Measurements from ENCODE around the gene ARHGEF7. TPM values are rescaled to one million over a fixed set of nuclear protein-coding genes. Genes with fewer than 3 reads are reported as not detected.

ARHGEF7 gene
- total and polyA plus RNA-seq, 8 donors: 11.6 to 126 (median 49.7) TPM

DNA sequence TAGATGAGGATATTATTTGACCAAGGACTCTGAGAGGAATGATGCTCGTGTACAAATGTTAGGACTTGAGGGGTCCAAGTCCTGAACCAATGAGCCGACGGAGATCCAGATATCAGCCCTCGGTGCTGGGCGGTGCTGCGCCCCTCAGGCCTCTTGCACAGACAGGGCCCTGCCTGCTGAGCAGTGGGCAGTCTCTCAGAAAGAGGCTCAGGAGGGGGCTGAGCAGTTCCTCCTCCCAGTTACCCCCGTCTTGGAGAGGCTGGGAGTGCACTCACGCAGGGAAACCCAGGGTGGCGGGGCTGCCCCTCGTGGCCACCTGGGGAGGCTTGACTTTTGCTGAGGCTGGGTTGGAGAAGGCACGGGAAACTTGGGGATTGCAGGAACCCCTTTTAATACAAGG is 223.7 kb downstream of the ARHGEF7 start:
- Histone ChIP-seq H3K27me3 (no peaks in the 10 kb centered on the region), H3K27ac (no peak overlapping the region), H3K9me3 (peaks cover 0 to 5% (median 0%) of the 10 kb centered on the region in 4 donors), H3K4me3 (no peak overlapping the region), H3K4me1 (no peaks in the 10 kb centered on the region), H3K36me3 (no peaks in the 10 kb centered on the region)
- no peak for DNase-seq
- intact Hi-C loops (cut with DNase I; ENCODE audit: low total_unique reads): no loop called here
- TF ChIP-seq POLR2AphosphoS5 (IDR thresholded peaks at IDR 0.05): no peak
- TF ChIP-seq EP300 (IDR thresholded peaks at IDR 0.05): no peak
- TF ChIP-seq, protein P1, sequence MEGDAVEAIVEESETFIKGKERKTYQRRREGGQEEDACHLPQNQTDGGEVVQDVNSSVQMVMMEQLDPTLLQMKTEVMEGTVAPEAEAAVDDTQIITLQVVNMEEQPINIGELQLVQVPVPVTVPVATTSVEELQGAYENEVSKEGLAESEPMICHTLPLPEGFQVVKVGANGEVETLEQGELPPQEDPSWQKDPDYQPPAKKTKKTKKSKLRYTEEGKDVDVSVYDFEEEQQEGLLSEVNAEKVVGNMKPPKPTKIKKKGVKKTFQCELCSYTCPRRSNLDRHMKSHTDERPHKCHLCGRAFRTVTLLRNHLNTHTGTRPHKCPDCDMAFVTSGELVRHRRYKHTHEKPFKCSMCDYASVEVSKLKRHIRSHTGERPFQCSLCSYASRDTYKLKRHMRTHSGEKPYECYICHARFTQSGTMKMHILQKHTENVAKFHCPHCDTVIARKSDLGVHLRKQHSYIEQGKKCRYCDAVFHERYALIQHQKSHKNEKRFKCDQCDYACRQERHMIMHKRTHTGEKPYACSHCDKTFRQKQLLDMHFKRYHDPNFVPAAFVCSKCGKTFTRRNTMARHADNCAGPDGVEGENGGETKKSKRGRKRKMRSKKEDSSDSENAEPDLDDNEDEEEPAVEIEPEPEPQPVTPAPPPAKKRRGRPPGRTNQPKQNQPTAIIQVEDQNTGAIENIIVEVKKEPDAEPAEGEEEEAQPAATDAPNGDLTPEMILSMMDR (IDR thresholded peaks at IDR 0.05): no peak
- TF ChIP-seq POLR2A (IDR thresholded peaks at IDR 0.05): no peak
- 78 to 90% (median 84%) methylated on average over 9 to 11 of the region's 11 CpGs for WGBS, 5 donors

DNA sequence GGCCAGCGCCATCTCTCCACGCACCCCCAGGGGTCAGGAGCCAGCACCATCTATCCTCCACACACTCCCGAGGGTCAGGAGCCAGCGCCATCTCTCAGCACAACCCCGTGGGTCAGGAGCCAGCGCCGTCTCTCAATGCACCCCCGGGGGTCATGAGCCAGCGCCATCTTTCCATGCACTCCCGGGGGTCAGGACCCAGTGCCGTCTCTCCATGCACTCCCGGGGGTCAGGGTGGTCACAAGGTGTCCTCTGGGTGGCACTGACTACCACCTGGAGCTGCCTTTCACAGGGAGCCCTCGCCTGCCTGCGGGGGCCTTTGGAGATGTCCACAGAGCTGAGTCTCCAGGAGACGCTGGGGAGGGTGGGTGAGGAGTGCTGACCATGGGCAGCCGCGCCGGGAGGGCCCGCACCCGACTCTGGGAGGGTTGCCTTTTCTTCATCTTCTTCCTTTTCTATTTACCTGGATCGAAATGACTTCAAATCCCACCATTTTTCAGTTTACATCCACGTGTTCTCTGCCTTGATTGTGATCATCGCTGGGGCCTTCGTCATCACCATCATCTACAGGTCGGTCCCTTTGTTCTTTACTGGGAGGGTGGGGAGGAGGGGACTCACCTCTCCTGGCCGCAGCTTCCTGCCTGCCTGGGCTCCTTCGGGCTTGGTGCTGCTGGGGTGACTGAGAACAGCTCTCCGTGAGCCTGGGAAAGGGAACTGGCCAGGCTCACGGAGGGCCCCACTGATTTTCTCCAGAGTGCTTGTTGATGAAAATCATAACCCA is 224.4 kb downstream of the ARHGEF7 start:
- H3K4me3 ChIP-seq: no peak overlapping the region
- H3K9me3 ChIP-seq: peaks cover 0 to 5% (median 0%) of the 10 kb centered on the region in 4 donors
- no peak for TF ChIP-seq EP300 (IDR thresholded peaks at IDR 0.05)
- TF ChIP-seq POLR2AphosphoS5 (IDR thresholded peaks at IDR 0.05): no peak
- TF ChIP-seq, protein P1 (IDR thresholded peaks at IDR 0.05): no peak
- TF ChIP-seq POLR2A (IDR thresholded peaks at IDR 0.05): no peak
- no peaks in the 10 kb centered on the region for H3K27me3 ChIP-seq
- no peaks in the 10 kb centered on the region for H3K4me1 ChIP-seq
- intact Hi-C loops (cut with DNase I; ENCODE audit: low total_unique reads): no loop called here
- DNase-seq: no peak
- no peaks in the 10 kb centered on the region for H3K36me3 ChIP-seq
- 94 to 96% (median 95%) methylated on average over 26 to 29 of the region's 29 CpGs for WGBS, 5 donors
- H3K27ac ChIP-seq: no peak overlapping the region

DNA sequence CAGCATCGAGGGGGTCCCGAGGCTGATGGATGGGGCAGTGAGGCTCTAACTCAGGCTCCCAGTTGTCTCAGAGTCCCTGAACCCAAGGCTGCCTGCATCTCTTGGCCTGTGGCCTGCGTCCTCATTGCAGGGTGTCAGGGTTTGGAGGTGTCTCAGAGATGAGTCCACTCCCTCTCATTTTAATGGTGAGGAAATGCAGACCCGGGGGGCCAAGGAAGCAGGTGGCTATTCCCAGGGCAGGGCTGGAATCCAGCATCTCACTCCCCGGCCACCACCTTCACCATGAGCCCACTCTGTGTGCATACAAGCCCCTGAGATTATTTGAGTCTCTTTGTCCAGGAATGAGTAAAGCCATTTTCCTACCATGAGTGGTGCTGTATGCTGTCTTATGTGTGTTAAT is 226.8 kb downstream of the ARHGEF7 start:
- Histone ChIP-seq H3K36me3 (no peaks in the 10 kb centered on the region), H3K27me3 (no peaks in the 10 kb centered on the region), H3K4me3 (no peak overlapping the region), H3K9me3 (peaks cover 0 to 5% (median 0%) of the 10 kb centered on the region in 4 donors), H3K27ac (no peak overlapping the region), H3K4me1 (no peaks in the 10 kb centered on the region)
- TF ChIP-seq, protein P1 (IDR thresholded peaks at IDR 0.05): no peak
- no peak for TF ChIP-seq POLR2A (IDR thresholded peaks at IDR 0.05)
- no peak for TF ChIP-seq POLR2AphosphoS5 (IDR thresholded peaks at IDR 0.05)
- TF ChIP-seq EP300 (IDR thresholded peaks at IDR 0.05): no peak
- intact Hi-C loops (cut with DNase I; ENCODE audit: low total_unique reads): no loop called here
- 89 to 96% (median 94%) methylated on average over 4 to 5 of the region's 5 CpGs for WGBS, 5 donors
- no peak for DNase-seq

DNA sequence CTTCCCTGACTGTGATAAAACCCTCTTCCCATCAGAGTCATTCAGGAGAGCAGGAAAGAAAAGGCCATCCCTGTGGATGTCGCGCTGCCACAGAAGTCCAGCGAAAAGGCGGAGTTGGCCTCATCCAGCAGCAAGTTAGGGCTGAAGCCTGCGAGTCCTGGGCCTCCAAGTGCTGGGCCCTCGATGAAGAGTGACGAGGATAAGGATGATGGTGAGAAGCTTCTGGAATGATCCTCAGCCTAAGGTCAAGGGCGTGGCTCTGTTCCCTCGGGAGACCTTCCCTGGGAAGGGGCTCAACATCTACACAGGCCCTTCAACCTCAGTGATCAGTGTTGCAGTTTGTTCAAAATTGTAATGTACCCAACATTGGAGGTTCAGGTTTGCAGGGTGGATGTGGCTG is 227.6 kb downstream of the ARHGEF7 start:
- 89 to 97% (median 95%) methylated on average over 7 to 9 of the region's 9 CpGs for WGBS, 5 donors
- no peak for TF ChIP-seq POLR2A (IDR thresholded peaks at IDR 0.05)
- TF ChIP-seq, protein P1 (IDR thresholded peaks at IDR 0.05): no peak
- no peak for TF ChIP-seq POLR2AphosphoS5 (IDR thresholded peaks at IDR 0.05)
- no peak for TF ChIP-seq EP300 (IDR thresholded peaks at IDR 0.05)
- H3K4me1 ChIP-seq: no peaks in the 10 kb centered on the region
- no peak for DNase-seq
- H3K27ac ChIP-seq: no peak overlapping the region
- no peaks in the 10 kb centered on the region for H3K27me3 ChIP-seq
- no peaks in the 10 kb centered on the region for H3K36me3 ChIP-seq
- intact Hi-C loops (cut with DNase I; ENCODE audit: low total_unique reads): no loop called here
- peaks cover 0 to 5% (median 0%) of the 10 kb centered on the region in 4 donors for H3K9me3 ChIP-seq
- H3K4me3 ChIP-seq: no peak overlapping the region

Measured in stomach (tissue), 9 donors.